Prostate gland (tissue), 2 donors: ENCODE measurements around the gene NLN. TPM values are rescaled to one million over a fixed set of nuclear protein-coding genes. Genes with fewer than 3 reads are reported as not detected.
"Not testable (repeated sequence)": the region's sequence is repeated elsewhere in the genome, so short reads cannot be mapped to it uniquely, and the experiment has no call there.

Experiments used
- DNase-seq: peaks from one replicate; pipeline ENCODE4 v3.0.0-alpha.2; 2019; ENCODE audit warnings: low spot score
- H3K27ac ChIP-seq, 2 donors: fragments of 200-600 bp; sonication (generic); 2 replicates each; pipeline ENCODE4 v1.5.1; 2017 to 2019
- H3K27me3 ChIP-seq: fragments of 200-600 bp; sonication (generic); replicated peaks from 2 replicates; pipeline ENCODE4 v1.5.1; 2019; ENCODE audit not compliant: insufficient read depth
- H3K36me3 ChIP-seq, 2 donors: fragments of 200-600 bp; sonication (generic); 1 replicate in 1 of 2; 2 replicates in 1 of 2; pipeline versions ENCODE4 v1.5.1 to v1.8.1; 2017 to 2019
- H3K4me1 ChIP-seq: fragments of 200-600 bp; sonication (generic); replicated peaks from 2 replicates; pipeline ENCODE4 v1.5.1; 2019
- H3K4me3 ChIP-seq, 2 donors: fragments of 200-600 bp; sonication (generic); 2 replicates each; pipeline ENCODE4 v1.5.1; 2017 to 2019
- H3K9me3 ChIP-seq: fragments of 200-600 bp; sonication (generic); 2 replicates; pipeline ENCODE4 v1.5.1; 2017
- POLR2A ChIP-seq: fragments of 450-650 bp; IDR thresholded peaks from one replicate; pipeline ENCODE4 v1.6.1; 2016; ENCODE audit warnings: antibody characterized with exemption, mild to moderate bottlenecking
- POLR2AphosphoS5 ChIP-seq: sonication (generic); formaldehyde crosslinking; IDR thresholded peaks from one replicate; pipeline ENCODE4 v1.6.1; 2017; ENCODE audit warnings: antibody characterized with exemption
- WGBS: methylation state at CpG from one replicate; pipeline ENCODE4 v1.1.5; 2018; 5-methylcytosine and 5-hydroxymethylcytosine counted together
- intact Hi-C: fragments of 100-400 bp; cut with DNase I; formaldehyde crosslinking; loops from one replicate; pipeline ENCODE4 v1.14.2; 2022
- total RNA-seq, 2 donors: library from RNA; depleted of rRNA; stranded (reverse); fragments of >200 nt; gene quantifications; one replicate each; pipeline ENCODE4 v1.1.0, GENCODE V29; 2016
- TF ChIP-seq, protein P1 (sequence below), 4 experiments: fragments of 200-600 bp in 2 of 4; fragments of 450-650 bp in 2 of 4; sonication (generic) in 2 of 4; IDR thresholded peaks; 1 replicate in 3 of 4; 2 replicates in 1 of 4; pipeline ENCODE4 v1.5.1; 2016 to 2019; ENCODE audit warnings: antibody characterized with exemption in 4 of 4, mild to moderate bottlenecking in 2 of 4, moderate library complexity in 2 of 4

The NLN gene
- total RNA-seq, 2 donors from 2014 or later: 10.0 to 10.8 TPM

DNA sequence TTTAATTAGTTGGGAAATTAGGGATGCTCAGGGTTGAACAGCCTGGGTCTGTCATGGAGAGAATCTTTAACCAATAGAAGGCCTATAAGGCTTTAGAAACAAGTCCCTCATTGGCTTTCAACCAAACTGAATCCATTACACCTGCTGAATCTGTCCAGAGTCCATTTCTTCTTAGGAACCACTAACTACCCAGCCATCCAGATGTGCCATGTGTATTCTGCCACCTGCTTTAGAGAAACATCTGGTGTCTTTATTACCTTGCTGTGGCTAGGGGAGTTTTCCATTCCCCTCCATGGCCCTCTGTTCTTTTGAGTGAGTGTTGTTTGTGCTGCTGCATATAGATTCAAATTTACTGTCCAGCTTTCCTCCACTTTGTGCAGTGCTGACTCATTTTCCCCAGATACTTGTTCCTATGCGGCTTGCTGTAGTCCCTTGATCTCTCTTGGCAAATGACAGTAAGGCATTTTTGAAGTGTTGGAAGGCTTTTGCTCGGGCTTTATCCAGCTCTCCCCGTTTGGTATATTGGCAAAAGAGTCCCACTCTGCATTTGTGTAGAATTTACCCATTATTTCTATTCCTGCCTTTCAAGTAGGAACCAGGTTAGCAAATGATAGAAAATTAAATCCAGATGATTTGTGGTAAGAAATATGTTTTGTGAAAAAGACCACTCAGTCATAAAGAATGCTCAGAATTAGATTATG, 54.6 kb downstream of the NLN start:
- intact Hi-C loops: no loop called here
- 91% methylated on average over 3 of the region's 3 CpGs for WGBS

DNA sequence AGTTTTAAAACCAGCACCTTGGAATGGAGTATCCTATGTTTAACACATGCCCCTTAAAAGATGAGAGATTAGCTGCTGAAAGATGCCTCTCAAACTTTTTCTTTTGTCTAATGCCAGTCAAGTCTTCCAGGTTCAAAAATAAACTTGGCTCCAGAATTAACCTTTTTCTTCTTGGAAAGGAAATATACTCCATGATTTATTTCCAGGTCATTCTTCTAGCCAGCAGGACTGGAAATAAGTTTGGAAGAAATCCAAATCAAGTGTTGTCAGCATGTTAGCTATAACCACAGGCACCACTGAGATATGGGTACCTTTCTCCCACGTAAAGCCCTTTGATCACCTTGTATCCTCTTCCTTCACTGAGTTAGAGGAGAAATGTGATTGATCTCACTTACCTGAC, 56.1 kb downstream of the NLN start:
- H3K27me3 ChIP-seq: no peaks in the 10 kb centered on the region
- DNase-seq: no peak
- TF ChIP-seq, protein P1, sequence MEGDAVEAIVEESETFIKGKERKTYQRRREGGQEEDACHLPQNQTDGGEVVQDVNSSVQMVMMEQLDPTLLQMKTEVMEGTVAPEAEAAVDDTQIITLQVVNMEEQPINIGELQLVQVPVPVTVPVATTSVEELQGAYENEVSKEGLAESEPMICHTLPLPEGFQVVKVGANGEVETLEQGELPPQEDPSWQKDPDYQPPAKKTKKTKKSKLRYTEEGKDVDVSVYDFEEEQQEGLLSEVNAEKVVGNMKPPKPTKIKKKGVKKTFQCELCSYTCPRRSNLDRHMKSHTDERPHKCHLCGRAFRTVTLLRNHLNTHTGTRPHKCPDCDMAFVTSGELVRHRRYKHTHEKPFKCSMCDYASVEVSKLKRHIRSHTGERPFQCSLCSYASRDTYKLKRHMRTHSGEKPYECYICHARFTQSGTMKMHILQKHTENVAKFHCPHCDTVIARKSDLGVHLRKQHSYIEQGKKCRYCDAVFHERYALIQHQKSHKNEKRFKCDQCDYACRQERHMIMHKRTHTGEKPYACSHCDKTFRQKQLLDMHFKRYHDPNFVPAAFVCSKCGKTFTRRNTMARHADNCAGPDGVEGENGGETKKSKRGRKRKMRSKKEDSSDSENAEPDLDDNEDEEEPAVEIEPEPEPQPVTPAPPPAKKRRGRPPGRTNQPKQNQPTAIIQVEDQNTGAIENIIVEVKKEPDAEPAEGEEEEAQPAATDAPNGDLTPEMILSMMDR (IDR thresholded peaks at IDR 0.05): no peak
- TF ChIP-seq POLR2A (no peak), POLR2AphosphoS5 (no peak)
- H3K4me3 ChIP-seq: no peak overlapping the region
- intact Hi-C loops: no loop called here
- H3K36me3 ChIP-seq: no peaks in the 10 kb centered on the region
- H3K4me1 ChIP-seq: no peaks in the 10 kb centered on the region
- no peaks in the 10 kb centered on the region for H3K9me3 ChIP-seq
- H3K27ac ChIP-seq: no peak overlapping the region
- WGBS: 46% methylated on average over 1 of the region's 1 CpG

More for the DNA sequence above, 54.6 kb downstream of the NLN start:
- H3K27ac ChIP-seq: no peak overlapping the region
- H3K4me1 ChIP-seq: no peaks in the 10 kb centered on the region
- no peaks in the 10 kb centered on the region for H3K9me3 ChIP-seq
- no peak for TF ChIP-seq POLR2AphosphoS5
- no peak for TF ChIP-seq POLR2A
- TF ChIP-seq, protein P1 (IDR thresholded peaks at IDR 0.05): no peak
- no peaks in the 10 kb centered on the region for H3K36me3 ChIP-seq
- no peak overlapping the region for H3K4me3 ChIP-seq
- no peak for DNase-seq
- no peaks in the 10 kb centered on the region for H3K27me3 ChIP-seq

DNA sequence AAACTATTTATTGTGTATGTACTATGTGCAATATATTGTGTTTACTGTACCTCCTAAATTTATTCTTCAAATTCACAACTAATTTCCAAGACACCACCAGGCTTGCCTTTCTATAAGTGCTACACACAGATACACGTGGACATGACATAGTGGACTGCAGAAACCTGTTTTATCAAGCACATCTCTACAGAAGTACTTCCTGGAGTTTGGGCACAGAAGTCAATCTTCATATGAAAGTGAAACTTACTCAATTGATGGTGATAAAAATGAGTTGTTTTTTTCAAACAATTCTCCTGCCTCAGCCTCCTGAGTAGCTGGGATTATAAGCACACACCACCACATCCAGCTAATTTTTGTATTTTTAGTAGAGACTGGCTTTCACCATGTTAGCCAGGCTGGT, 57.6 kb downstream of the NLN start:
- Histone ChIP-seq H3K4me1 (no peaks in the 10 kb centered on the region), H3K27me3 (no peaks in the 10 kb centered on the region), H3K27ac (no peak overlapping the region), H3K36me3 (no peaks in the 10 kb centered on the region), H3K9me3 (no peaks in the 10 kb centered on the region), H3K4me3 (no peak overlapping the region)
- no peak for DNase-seq
- intact Hi-C loops: no loop called here
- no peak for TF ChIP-seq POLR2AphosphoS5
- TF ChIP-seq, protein P1 (IDR thresholded peaks at IDR 0.05): no peak
- no peak for TF ChIP-seq POLR2A
- 63% methylated on average over 1 of the region's 1 CpG for WGBS

DNA sequence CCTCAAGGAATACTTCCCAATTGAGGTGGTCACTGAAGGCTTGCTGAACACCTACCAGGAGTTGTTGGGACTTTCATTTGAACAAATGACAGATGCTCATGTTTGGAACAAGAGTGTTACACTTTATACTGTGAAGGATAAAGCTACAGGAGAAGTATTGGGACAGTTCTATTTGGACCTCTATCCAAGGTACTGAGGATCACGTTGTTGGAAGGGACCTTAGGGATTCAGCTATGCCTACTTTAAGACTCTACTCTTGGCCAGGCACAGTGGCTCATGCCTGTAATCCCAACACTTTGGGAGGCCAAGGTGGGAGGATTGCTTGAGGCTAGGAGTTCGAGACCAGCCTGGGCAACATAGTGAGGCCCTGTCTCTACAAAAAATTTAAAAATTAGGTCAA, 66.3 kb downstream of the NLN start:
- intact Hi-C loops, H3K27me3 ChIP-seq, H3K36me3 ChIP-seq, H3K4me3 ChIP-seq, H3K27ac ChIP-seq, H3K9me3 ChIP-seq, H3K4me1 ChIP-seq, DNase-seq: not testable (repeated sequence)
- WGBS: 90% methylated on average over 2 of the region's 2 CpGs

DNA sequence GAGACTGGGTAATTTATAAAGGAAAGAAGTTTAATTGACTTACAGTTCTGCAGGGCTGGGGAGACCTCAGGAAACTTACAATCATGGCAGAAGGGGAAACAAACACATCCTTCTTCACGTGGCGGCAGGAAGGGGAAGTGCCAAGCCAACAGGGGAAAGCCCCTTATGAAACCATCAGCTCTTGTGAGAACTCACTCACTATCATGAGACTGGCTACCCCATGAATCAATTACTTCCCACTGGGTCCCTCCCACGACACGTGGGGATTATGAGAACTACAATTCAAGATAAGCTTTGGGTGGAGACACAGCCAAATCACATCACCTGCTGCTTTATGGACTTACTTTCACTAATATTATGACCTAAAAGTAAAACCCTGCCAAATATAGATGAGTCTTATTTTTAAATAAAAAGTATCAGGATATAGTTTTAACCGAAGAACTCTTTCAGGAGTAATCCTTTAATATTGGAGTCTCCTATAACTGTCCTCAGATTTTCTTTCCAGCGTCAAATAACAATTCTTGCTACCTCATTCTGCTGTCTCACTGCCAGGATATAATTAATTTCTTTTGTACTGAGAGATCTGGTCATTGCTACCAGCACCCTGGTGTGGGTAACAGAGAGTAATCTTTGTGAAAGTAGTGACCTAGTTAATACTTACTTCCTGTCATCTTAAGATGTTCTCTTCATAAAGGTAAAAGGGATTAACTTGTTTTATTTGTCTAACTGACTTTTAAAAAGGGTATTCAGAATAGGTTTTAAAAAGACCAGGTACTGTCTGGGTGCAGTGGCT, 68.6 kb downstream of the NLN start:
- H3K36me3 ChIP-seq: no peaks in the 10 kb centered on the region
- H3K27me3 ChIP-seq: no peaks in the 10 kb centered on the region
- H3K9me3 ChIP-seq: no peaks in the 10 kb centered on the region
- 74% methylated on average over 6 of the region's 6 CpGs for WGBS
- no peaks in the 10 kb centered on the region for H3K4me1 ChIP-seq
- no peak overlapping the region for H3K4me3 ChIP-seq
- DNase-seq: no peak
- intact Hi-C loops: no loop called here
- no peak overlapping the region for H3K27ac ChIP-seq
- TF ChIP-seq, protein P1 (IDR thresholded peaks at IDR 0.05): no peak
- TF ChIP-seq POLR2A (no peak), POLR2AphosphoS5 (no peak)
